Adipocyte (in vitro differentiated cells): ENCODE data around the gene UBTF.

Source experiments
- DNase-seq: peaks from one replicate; pipeline ENCODE4 v3.0.0-alpha.2; 2015; ENCODE audit warnings: low read depth
- H3K27me3 ChIP-seq: replicated peaks from 2 replicates; pipeline ENCODE4 v1.7.0; 2013; ENCODE audit warnings: mild to moderate bottlenecking, low read length, moderate library complexity; ENCODE audit not compliant: control insufficient read depth, insufficient read depth
- H3K36me3 ChIP-seq: 2 replicates; pipeline ENCODE4 v1.7.0; 2013; ENCODE audit warnings: low read length, mild to moderate bottlenecking, moderate library complexity; ENCODE audit not compliant: control insufficient read depth, insufficient read depth, severe bottlenecking
- H3K4me1 ChIP-seq: 2 replicates; pipeline ENCODE4 v1.7.0; 2013; ENCODE audit warnings: mild to moderate bottlenecking, low read length, moderate library complexity; ENCODE audit not compliant: control insufficient read depth, insufficient read depth
- H3K4me3 ChIP-seq: 2 replicates; pipeline ENCODE4 v1.7.0; 2013; ENCODE audit warnings: mild to moderate bottlenecking, low read length, moderate library complexity
- H3K9ac ChIP-seq: 2 replicates; pipeline ENCODE4 v1.7.0; 2013; ENCODE audit warnings: mild to moderate bottlenecking, low read length, moderate library complexity
- H3K9me3 ChIP-seq: 2 replicates; pipeline ENCODE4 v1.7.0; 2013; ENCODE audit warnings: mild to moderate bottlenecking, low read length, moderate library complexity; ENCODE audit not compliant: control insufficient read depth

The UBTF gene

DNA sequence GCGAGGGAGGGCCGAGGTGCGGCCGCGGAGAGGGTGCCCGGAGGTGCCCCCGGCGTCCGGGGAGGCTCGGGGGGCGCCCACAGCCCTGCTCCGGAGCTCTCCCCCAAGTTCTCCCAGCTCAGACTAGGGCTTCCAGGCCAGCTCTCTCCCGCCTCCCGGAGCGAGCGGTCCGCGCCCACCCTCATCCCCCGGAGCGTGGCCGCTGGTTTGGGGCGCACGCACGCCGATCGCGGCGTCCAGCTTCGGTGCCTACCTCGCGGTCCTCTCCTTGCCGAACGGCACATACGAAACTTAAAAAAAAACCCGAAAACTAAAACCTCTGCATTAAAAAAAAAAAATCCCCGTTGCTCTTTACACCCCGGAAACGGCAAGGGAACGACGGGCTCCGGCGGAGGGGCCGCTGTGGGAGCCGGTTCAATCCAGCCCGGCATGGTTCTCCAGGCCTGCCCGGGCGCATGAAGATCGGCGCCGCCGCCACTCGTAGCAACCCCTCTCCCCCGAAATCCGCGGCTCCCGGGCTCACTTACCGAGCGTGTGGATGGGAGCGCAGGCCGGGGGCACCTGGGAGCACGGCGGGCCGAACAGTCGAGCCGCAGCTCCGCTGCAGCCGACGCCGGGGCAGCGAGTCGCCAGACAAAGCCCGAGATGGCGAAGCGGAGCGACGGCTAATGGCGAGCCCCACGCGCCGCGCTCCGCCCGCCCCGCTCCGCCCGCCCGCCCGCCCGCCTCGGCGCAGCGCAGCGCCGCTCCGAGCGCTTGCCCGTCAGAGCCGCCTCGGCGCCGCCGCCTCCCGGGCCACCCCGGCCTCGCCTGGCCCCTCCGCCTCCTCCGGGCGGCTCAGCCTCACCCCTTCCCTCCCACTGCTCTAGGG is 973 bp upstream of the UBTF start:
- peak overlapping the region; percentile 97 for H3K9ac ChIP-seq
- H3K27me3 ChIP-seq: no peaks in the 10 kb centered on the region
- H3K9me3 ChIP-seq: no peaks in the 10 kb centered on the region
- peak; percentile 82 for DNase-seq
- peaks cover 17% of the 10 kb centered on the region for H3K36me3 ChIP-seq
- H3K4me1 ChIP-seq: peaks cover 44% of the 10 kb centered on the region
- H3K4me3 ChIP-seq: peak overlapping the region; percentile 90

DNA sequence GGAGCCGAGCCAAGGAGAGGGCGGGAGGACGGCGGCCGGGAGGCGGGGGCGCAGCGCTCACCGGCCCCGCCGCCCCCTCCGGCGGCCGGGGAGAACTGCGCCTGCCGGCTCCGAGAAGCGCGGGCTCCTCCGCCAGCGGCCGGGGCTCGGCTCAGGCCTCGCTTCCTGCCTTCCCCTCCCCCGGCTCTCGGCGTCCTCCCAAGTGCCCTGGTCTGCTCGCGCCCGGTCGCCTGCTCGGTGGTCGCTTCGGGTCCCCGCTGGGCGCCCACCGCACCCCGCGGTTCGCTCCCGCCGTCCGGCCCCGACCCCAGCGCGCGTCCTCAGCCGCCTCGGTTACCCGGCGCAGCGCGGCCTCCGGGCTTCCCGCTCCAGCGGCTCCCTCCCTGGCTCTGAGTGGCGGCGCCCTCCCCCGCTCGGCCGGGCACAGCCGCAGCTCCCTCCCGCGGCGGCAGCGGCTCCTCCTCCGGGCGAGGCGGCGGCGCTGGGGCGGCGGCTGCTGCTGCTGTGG is 313 bp downstream of the UBTF start:
- no peaks in the 10 kb centered on the region for H3K9me3 ChIP-seq
- peak; percentile 92 for DNase-seq
- peaks cover 44% of the 10 kb centered on the region for H3K4me1 ChIP-seq
- peak overlapping the region; percentile 85 for H3K4me3 ChIP-seq
- peaks cover 30% of the 10 kb centered on the region for H3K36me3 ChIP-seq
- no peaks in the 10 kb centered on the region for H3K27me3 ChIP-seq
- H3K9ac ChIP-seq: peak overlapping the region; percentile 95

DNA sequence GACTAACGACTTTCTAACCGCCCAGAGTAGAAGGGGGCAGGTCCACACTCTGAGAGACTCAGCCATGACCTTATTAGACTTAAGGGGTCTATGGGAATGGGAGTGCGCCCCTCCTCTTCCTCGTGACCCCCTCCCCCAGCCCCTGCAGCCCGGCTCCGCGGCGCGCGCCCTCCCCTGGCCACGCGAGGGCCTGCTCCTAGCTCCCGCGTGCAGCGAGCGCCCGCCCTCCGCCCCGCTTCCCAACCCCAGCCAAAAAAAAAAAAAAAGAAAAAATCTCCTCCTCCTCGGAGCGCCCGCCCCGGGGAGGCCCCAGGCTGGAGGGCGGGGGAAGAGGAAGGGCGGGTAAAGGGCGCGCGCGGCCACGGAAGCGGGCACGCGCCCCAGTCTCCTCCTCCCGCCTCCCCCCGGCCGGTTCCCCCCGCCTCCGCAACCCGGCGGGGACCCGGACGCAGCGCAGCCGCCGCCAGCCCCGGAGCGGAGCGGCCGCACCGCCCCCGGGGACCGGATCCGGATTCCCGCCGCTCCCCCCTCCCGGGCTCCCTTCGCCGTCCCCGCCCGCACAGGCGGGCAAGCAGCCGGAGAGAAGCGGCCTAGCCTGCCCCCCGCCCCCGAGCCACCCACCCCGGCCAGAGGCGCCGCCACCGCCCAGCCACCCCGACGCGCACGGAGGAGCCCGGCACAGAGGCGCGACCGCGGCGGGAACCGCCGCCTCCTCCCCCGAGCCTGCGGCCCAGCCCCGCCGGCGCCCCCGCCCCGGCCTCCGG is 949 bp downstream of the UBTF start:
- peaks cover 34% of the 10 kb centered on the region for H3K36me3 ChIP-seq
- H3K9ac ChIP-seq: peak overlapping the region; percentile 95
- H3K9me3 ChIP-seq: no peaks in the 10 kb centered on the region
- H3K27me3 ChIP-seq: no peaks in the 10 kb centered on the region
- peak overlapping the region; percentile 85 for H3K4me3 ChIP-seq
- H3K4me1 ChIP-seq: peaks cover 38% of the 10 kb centered on the region
- peak; percentile 98 for DNase-seq

DNA sequence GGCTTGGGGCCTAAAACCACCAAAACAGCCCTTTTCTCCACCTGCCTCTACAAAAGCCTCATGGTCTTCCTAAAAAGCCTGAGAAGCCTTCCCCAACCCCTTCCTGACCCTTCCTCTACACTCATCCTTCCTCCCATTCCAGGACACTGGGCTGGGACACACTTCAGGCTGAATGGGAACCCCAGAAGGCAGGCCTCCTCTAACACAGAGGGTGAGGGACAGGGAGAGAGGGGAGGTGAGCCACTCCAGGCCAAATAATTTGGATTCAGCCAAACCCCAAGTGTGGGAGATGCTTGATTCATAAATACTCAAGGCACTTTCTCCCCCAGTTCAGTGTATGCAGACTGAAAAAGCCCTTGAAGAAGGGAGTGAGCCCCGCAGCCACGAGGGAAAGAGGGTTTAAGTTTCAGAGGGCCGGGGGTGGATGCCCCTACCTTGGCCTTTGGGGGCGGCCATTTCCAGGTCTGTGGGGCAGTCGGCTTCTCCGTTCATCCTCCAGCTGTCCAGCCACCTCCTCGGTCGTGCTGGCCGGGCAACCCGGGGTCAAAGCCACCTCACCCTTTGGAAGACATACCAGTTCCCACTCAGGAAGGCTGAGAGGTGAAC is 1.6 kb downstream of the UBTF start:
- H3K36me3 ChIP-seq: peaks cover 34% of the 10 kb centered on the region
- peak; percentile 21 for DNase-seq
- H3K9ac ChIP-seq: peak overlapping the region; percentile 87
- peaks cover 34% of the 10 kb centered on the region for H3K4me1 ChIP-seq
- no peaks in the 10 kb centered on the region for H3K9me3 ChIP-seq
- H3K4me3 ChIP-seq: peak overlapping the region; percentile 83
- no peaks in the 10 kb centered on the region for H3K27me3 ChIP-seq

DNA sequence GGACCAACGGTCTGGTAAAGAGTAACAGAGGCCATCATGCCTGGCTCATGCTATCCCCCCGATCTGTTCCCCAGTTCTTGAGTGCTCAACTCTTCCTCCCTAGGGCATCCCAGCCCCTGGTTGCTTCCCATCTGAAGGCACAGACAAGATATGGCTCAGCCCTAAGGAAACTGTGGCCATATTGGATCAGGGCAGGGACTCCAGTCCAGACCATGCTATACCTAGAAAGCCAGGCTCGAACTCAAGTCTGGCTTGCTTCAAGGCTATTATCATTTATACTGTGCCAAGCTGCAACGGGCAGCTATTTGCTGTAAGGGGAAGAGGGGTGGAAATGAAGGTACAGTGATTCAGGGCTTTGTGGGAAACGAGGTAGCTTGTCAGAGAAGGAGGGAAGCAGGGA is 2.8 kb downstream of the UBTF start:
- no peaks in the 10 kb centered on the region for H3K27me3 ChIP-seq
- H3K4me1 ChIP-seq: peaks cover 26% of the 10 kb centered on the region
- no peaks in the 10 kb centered on the region for H3K9me3 ChIP-seq
- peaks cover 34% of the 10 kb centered on the region for H3K36me3 ChIP-seq
- no peak for DNase-seq
- no peak overlapping the region for H3K4me3 ChIP-seq
- H3K9ac ChIP-seq: peak overlapping the region; percentile 17

DNA sequence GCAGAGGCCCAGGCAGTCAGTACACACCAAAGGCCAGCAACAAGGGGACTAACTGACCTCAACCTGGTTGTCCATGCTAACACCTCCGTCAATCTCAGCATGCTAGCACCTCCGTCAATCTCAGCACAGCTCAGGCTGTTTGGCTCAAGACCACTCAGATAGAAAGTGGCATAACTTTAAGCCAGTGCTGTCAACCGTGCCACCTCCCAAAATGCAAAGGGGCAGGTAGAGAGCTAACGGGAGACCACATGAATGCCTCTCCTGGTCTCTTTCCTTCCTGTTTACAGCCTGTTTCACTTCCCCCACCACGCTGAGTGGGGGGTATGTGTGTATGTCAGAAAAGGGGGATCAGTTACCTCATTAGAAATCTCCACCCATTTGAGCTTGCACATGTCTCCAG is 3.3 kb downstream of the UBTF start:
- no peak for DNase-seq
- Histone ChIP-seq H3K9ac (peak overlapping the region; percentile 17), H3K4me1 (peaks cover 25% of the 10 kb centered on the region), H3K27me3 (no peaks in the 10 kb centered on the region), H3K9me3 (no peaks in the 10 kb centered on the region), H3K36me3 (peaks cover 38% of the 10 kb centered on the region), H3K4me3 (no peak overlapping the region)

DNA sequence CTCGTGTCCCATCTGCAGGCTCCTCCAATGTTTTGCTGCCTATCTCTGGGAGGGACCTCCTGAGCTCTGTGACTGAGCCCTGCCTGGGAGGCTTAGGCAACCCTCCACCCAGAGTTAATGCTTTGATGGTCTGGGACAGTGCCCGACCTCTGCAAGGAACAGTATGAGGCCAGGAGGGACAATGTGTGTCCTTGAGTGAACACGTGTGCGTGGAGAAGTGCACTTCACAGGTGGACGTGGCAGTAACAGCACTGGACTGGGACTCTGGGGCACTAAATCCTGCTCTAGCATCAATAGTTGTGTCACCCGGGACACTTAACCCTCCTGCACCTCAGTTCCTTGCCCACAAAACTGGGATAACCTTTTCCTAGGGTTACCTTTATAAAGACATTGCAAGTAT is 4.6 kb downstream of the UBTF start:
- no peak overlapping the region for H3K9ac ChIP-seq
- no peak overlapping the region for H3K4me3 ChIP-seq
- H3K9me3 ChIP-seq: no peaks in the 10 kb centered on the region
- no peak for DNase-seq
- peaks cover 33% of the 10 kb centered on the region for H3K4me1 ChIP-seq
- peaks cover 39% of the 10 kb centered on the region for H3K36me3 ChIP-seq
- no peaks in the 10 kb centered on the region for H3K27me3 ChIP-seq

DNA sequence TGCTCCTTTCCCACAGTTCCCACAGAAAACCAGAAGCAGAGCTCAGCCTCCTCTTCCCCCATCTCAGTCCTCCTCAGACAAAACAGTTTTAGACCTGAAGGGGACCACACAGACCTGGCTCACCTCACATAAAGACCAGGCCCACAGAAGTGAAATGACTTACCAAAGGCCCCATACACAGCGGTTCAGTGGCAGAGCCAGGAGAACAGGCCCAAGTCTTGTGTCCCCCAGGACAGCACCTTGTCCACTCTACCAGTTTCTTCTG is 5.3 kb downstream of the UBTF start:
- H3K4me1 ChIP-seq: peaks cover 33% of the 10 kb centered on the region
- no peak for DNase-seq
- H3K36me3 ChIP-seq: peaks cover 45% of the 10 kb centered on the region
- H3K9ac ChIP-seq: no peak overlapping the region
- H3K4me3 ChIP-seq: no peak overlapping the region
- H3K9me3 ChIP-seq: no peaks in the 10 kb centered on the region
- H3K27me3 ChIP-seq: no peaks in the 10 kb centered on the region

DNA sequence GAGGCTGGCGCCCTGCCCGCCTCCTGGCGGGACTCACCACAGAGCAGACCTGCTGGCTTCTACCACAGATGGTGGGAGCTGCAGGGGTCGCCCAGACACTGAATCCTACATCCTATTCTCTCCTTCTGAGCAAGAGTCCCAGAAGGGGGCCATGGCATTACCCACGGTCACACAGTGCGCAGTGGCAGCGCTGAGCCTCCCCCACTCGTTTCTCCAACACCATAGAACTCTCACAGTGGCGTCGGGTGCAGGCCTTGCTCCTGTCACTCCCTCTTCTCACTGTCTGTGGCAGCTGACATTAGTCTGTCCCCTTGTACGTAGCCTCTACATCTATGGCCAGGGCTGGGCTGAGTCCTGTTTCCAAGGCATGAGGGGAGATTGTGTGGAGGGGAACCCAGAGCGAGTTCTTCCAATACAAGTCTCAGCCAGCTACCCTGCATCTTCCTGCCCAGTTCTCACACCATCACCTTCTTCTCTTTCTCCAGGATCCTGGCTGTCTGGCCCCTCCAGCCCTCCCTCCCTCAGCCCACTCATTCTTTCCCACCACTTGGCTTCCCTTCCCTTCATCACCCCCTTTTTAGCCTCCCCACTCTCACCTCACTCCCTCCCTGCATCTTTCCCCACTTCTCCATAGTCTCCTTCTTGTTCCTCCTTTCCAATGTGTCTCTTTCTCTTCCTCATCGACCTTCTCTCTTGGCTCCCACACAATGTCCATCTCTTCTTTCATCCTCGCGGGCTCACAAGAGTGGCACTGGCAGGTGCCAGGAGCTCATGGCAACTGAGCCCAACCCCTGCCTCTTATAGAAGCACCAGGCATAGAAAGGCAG is 5.9 kb downstream of the UBTF start:
- Histone ChIP-seq H3K36me3 (peaks cover 50% of the 10 kb centered on the region), H3K27me3 (no peaks in the 10 kb centered on the region), H3K4me3 (no peak overlapping the region), H3K9ac (no peak overlapping the region), H3K9me3 (no peaks in the 10 kb centered on the region), H3K4me1 (peaks cover 34% of the 10 kb centered on the region)
- no peak for DNase-seq

DNA sequence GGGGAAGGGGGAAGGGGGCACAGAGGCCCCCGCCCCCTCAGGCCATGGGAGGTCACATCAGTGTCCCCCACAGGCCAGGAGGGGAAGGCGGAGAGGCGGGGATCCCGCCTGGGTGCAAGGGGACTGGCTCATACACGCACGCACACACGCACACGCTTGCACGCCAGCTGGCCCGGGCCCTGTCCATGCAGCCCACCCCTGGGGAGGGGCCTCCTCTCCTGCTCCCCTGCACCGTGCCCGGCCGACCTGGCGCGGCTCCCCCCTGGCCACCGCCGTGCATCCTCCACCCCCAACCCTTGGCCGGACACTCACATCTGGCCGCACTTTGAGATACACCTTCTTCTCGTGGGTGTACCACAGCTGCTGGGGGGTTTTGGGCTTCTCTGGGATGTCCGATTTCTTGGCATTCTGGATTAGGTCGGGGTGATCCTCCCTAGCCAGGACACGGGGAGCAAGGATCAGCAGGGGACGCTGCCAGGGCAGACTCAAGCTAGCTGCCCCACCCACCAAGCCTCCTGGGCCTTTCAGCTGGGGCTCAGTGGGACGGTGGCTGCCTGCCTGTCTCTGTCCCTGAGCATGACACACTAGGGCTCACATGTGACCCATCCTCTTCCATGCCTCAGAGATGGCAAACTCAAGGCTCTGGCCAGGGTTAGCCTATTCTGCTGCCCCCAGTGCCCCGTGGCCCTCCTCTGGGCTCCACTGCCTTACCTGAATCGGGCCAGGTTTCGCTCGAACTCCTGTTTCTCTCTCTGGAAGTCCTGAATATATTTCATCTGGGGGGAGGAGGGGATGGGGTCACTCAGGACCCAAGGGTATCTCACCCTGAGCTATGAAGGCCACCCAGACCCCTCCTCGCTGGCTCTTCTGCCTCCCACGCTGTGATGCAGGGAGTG is 6.7 kb downstream of the UBTF start:
- Histone ChIP-seq H3K36me3 (peaks cover 56% of the 10 kb centered on the region), H3K9me3 (no peaks in the 10 kb centered on the region), H3K9ac (peak overlapping the region; percentile 11), H3K27me3 (no peaks in the 10 kb centered on the region), H3K4me1 (peaks cover 35% of the 10 kb centered on the region), H3K4me3 (no peak overlapping the region)
- no peak for DNase-seq
